ENCODE measurements around the gene DISC1. TPM values are rescaled to one million over a fixed set of nuclear protein-coding genes. Genes with fewer than 3 reads are reported as not detected.

The DISC1 gene
- total RNA-seq, 2 donors from 2014 or later = 2.9 to 5.8 TPM

DNA sequence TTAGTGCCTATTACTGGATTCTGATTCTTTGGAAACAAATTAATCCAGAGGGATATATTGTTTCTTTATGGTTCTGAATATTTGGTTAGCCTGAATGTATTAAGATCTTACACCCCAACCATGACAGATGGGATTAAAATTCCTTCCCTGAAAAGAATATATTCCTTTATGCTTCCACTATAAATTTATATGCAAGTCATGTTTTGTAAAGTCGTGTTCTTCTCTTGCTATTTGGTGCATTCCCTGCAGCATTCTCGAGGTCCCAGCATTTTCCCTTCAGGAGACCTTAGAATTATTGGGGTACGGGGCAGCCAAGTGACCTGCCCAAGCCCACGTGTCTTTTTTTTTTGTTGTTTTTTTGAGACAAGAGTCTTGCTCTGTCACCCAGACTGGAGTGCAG lies 62.4 kb downstream of the DISC1 start:
- Mint-ChIP-seq H3K4me3 (no peak overlapping the region), H3K36me3 (ENCODE audit: insufficient read depth in 2 of 2) (peaks cover 4 to 9% of the 10 kb centered on the region in 2 donors), H3K27me3 (ENCODE audit: low read depth) (no peaks in the 10 kb centered on the region), H3K27ac (no peak overlapping the region), H3K4me1 (ENCODE audit: low read depth) (peaks cover 5% of the 10 kb centered on the region), H3K9me3 (peaks cover 6% of the 10 kb centered on the region in 2 donors)
- DNase-seq = no peak
- no peak for ATAC-seq (replicated peaks in 1 of 2)

GRCh38 chr1:231690059-231690458 lies 63.5 kb downstream of the DISC1 start:
- H3K9me3 Mint-ChIP-seq = peaks cover 6% of the 10 kb centered on the region in 2 donors
- H3K27me3 Mint-ChIP-seq (ENCODE audit: low read depth) = no peaks in the 10 kb centered on the region
- H3K4me3 Mint-ChIP-seq = peak overlapping the region in 1 of 2 donors; percentile 29
- peaks cover 4 to 8% of the 10 kb centered on the region in 2 donors for H3K36me3 Mint-ChIP-seq (ENCODE audit: insufficient read depth in 2 of 2)
- DNase-seq (no peak), ATAC-seq (replicated peaks in 1 of 2) (no peak)
- H3K27ac Mint-ChIP-seq = no peak overlapping the region
- peaks cover 5% of the 10 kb centered on the region for H3K4me1 Mint-ChIP-seq (ENCODE audit: low read depth)

- Mint-ChIP-seq H3K4me1 (ENCODE audit: low read depth) (peaks cover 5% of the 10 kb centered on the region), H3K9me3 (peaks cover 4 to 6% of the 10 kb centered on the region in 2 donors), H3K4me3 (no peak overlapping the region), H3K36me3 (ENCODE audit: insufficient read depth in 2 of 2) (peaks cover 4 to 6% of the 10 kb centered on the region in 2 donors), H3K27ac (no peak overlapping the region), H3K27me3 (ENCODE audit: low read depth) (no peaks in the 10 kb centered on the region)
- ATAC-seq (replicated peaks in 1 of 2) (no peak), DNase-seq (no peak)
Observed at GRCh38 chr1:231691618-231692259, 65.1 kb downstream of the DISC1 start.

- H3K27ac Mint-ChIP-seq = no peak overlapping the region
- H3K36me3 Mint-ChIP-seq (ENCODE audit: insufficient read depth in 2 of 2) = peaks cover 0 to 1% of the 10 kb centered on the region in 2 donors
- ATAC-seq (replicated peaks in 1 of 2) (no peak), DNase-seq (no peak)
- no peak overlapping the region for H3K4me3 Mint-ChIP-seq
- no peaks in the 10 kb centered on the region for H3K9me3 Mint-ChIP-seq
- no peaks in the 10 kb centered on the region for H3K27me3 Mint-ChIP-seq (ENCODE audit: low read depth)
- peaks cover 5% of the 10 kb centered on the region for H3K4me1 Mint-ChIP-seq (ENCODE audit: low read depth)
Observed at GRCh38 chr1:231693361-231694074, 66.9 kb downstream of the DISC1 start.

- Mint-ChIP-seq H3K9me3 (no peaks in the 10 kb centered on the region), H3K36me3 (ENCODE audit: insufficient read depth in 2 of 2) (peaks cover 0 to 1% of the 10 kb centered on the region in 2 donors), H3K4me3 (no peak overlapping the region), H3K27ac (no peak overlapping the region), H3K27me3 (ENCODE audit: low read depth) (no peaks in the 10 kb centered on the region), H3K4me1 (ENCODE audit: low read depth) (peaks cover 5% of the 10 kb centered on the region)
- no peak for ATAC-seq (replicated peaks in 1 of 2)
- no peak for DNase-seq
Observed at GRCh38 chr1:231694075-231694431, 67.5 kb downstream of the DISC1 start.

DNA sequence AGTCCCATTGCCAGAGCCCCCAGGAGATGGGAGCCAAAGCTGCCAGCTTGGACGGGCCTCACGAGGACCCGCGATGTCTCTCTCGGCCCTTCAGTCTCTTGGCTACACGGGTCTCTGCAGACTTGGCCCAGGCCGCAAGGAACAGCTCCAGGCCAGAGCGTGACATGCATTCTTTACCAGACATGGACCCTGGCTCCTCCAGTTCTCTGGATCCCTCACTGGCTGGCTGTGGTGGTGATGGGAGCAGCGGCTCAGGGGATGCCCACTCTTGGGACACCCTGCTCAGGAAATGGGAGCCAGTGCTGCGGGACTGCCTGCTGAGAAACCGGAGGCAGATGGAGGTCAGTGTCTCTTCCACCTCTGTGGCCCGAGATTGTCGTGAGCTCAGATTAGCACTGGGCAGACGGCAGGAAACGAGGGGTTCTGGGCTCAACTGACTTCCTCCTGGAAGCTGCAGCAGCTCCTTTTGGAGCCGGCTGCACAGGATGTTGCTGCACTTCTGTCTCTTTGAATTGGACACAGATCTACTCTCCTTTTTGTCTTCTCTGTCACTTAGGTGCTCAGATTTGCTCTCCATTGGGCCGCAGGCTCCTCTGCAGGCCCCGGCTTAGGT lies 68.0 kb downstream of the DISC1 start:
- peaks cover 9% of the 10 kb centered on the region for H3K4me1 Mint-ChIP-seq (ENCODE audit: low read depth)
- ATAC-seq (replicated peaks in 1 of 2) (no peak), DNase-seq (no peak)
- no peak overlapping the region for H3K27ac Mint-ChIP-seq
- H3K27me3 Mint-ChIP-seq (ENCODE audit: low read depth) = no peaks in the 10 kb centered on the region
- H3K4me3 Mint-ChIP-seq = no peak overlapping the region
- no peaks in the 10 kb centered on the region for H3K9me3 Mint-ChIP-seq
- peaks cover 0 to 1% of the 10 kb centered on the region in 2 donors for H3K36me3 Mint-ChIP-seq (ENCODE audit: insufficient read depth in 2 of 2)

- DNase-seq (no peak), ATAC-seq (replicated peaks in 1 of 2) (no peak)
- no peak overlapping the region for H3K4me3 Mint-ChIP-seq
- no peak overlapping the region for H3K27ac Mint-ChIP-seq
- H3K9me3 Mint-ChIP-seq = no peaks in the 10 kb centered on the region
- H3K4me1 Mint-ChIP-seq (ENCODE audit: low read depth) = peaks cover 13% of the 10 kb centered on the region
- H3K36me3 Mint-ChIP-seq (ENCODE audit: insufficient read depth in 2 of 2) = peaks cover 3 to 5% of the 10 kb centered on the region in 2 donors
- H3K27me3 Mint-ChIP-seq (ENCODE audit: low read depth) = no peaks in the 10 kb centered on the region
Observed at GRCh38 chr1:231695439-231696255, 69.1 kb downstream of the DISC1 start.

- Mint-ChIP-seq H3K4me3 (no peak overlapping the region), H3K27ac (no peak overlapping the region), H3K9me3 (peaks cover 0 to 1% of the 10 kb centered on the region in 2 donors), H3K36me3 (ENCODE audit: insufficient read depth in 2 of 2) (peaks cover 4 to 9% of the 10 kb centered on the region in 2 donors), H3K27me3 (ENCODE audit: low read depth) (no peaks in the 10 kb centered on the region), H3K4me1 (ENCODE audit: low read depth) (peaks cover 18% of the 10 kb centered on the region)
- ATAC-seq (replicated peaks in 1 of 2) = no peak
- no peak for DNase-seq
Observed at GRCh38 chr1:231699784-231700183, 73.2 kb downstream of the DISC1 start.

- Mint-ChIP-seq H3K27ac (no peak overlapping the region), H3K36me3 (ENCODE audit: insufficient read depth in 2 of 2) (peaks cover 4 to 10% of the 10 kb centered on the region in 2 donors), H3K9me3 (peaks cover 0 to 1% of the 10 kb centered on the region in 2 donors), H3K27me3 (ENCODE audit: low read depth) (no peaks in the 10 kb centered on the region), H3K4me3 (no peak overlapping the region), H3K4me1 (ENCODE audit: low read depth) (peaks cover 18% of the 10 kb centered on the region)
- DNase-seq (no peak), ATAC-seq (replicated peaks in 1 of 2) (no peak)
Observed at GRCh38 chr1:231701306-231701705, 74.7 kb downstream of the DISC1 start.

DNA sequence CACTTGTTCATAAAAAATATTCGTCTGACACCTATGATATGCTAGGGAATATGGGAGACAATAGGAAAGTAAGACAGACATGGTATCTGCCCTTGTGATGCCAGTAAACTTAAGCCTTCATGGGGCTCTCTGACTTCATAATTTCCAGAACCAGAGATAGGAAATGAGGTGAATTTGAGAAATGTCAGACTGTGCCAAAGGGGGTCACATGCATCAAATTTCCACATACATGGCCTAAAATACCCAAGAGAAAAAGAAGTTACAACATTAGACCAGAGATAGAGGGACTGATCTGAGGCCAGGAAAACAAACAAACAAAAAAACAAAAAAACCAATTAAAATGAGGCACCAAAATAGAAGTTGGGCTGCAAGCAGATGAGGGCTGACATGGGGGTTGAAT lies 75.7 kb downstream of the DISC1 start:
- DNase-seq (no peak), ATAC-seq (replicated peaks in 1 of 2) (no peak)
- Mint-ChIP-seq H3K27ac (no peak overlapping the region), H3K4me3 (no peak overlapping the region), H3K4me1 (ENCODE audit: low read depth) (peaks cover 18% of the 10 kb centered on the region), H3K9me3 (peaks cover 0 to 1% of the 10 kb centered on the region in 2 donors), H3K36me3 (ENCODE audit: insufficient read depth in 2 of 2) (peaks cover 2 to 10% of the 10 kb centered on the region in 2 donors), H3K27me3 (ENCODE audit: low read depth) (no peaks in the 10 kb centered on the region)

DNA sequence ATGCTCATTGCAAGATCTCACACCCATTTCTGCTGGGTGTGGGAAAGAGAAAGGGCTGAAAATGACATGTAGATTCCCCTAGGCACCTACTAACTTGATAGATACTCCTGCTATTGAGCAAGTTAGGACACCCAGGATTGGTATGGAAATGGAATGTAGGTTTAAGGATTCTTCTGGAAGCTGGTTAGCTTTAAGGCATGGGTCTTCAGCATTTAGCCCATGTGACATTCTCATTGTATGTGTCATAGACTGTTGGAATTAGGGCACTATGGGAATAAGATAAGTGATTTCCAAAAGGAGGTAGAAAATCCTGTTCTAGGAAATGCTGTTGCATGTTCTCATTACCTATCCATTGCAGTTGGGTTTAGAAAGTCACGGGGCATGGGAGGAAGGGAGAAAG lies 76.2 kb downstream of the DISC1 start:
- ATAC-seq (replicated peaks in 1 of 2) = no peak
- Mint-ChIP-seq H3K9me3 (peaks cover 0 to 1% of the 10 kb centered on the region in 2 donors), H3K4me3 (no peak overlapping the region)

DNA sequence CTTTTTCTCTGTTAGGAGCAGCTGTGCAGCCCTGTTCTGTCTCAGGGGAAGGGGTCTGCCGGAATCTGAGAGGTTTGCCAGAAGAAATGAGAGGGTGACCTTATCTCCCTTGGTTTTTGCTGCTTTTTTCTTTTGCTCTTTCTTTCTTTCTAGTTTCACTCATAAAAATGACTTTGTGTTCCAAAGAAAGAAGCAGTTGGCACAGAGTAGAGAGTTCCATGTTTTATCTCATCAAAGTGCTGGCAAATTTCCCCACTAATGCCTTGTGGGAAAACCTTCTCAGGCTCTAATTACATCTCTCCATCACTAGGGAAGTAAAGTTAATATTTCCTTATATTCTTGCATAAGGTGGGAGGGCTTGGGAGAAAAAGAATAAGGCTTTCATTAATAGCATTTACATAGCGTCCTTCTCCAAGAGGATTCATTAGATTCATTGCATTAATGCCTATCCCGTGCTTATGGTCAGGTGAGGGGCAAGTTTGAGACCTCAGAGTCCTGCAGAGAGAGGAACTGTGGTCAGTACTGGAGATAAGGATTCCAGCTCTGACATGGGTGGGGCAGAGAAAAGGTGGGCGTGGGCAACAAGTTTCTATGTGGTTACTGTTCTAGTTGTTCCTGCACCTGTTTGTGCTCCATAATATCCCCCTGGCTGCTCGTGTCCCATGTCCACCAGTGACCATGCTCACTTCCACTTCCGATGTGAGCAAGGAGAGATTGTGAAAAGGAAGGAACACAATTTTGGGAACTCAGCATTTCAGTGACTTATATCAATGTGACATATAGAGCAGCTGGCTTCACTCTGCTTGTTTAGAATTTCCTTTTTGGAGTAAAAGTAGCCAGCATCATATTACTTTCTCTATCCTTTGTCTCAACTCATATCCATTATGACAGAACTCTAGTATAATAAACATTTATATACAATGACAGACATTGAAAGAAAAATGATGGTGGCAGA lies 79.5 kb downstream of the DISC1 start:
- H3K4me3 Mint-ChIP-seq = no peak overlapping the region
- peaks cover 0 to 3% of the 10 kb centered on the region in 2 donors for H3K36me3 Mint-ChIP-seq (ENCODE audit: insufficient read depth in 2 of 2)
- DNase-seq (no peak), ATAC-seq (replicated peaks in 1 of 2) (no peak)
- no peak overlapping the region for H3K27ac Mint-ChIP-seq
- no peaks in the 10 kb centered on the region for H3K9me3 Mint-ChIP-seq
- H3K27me3 Mint-ChIP-seq (ENCODE audit: low read depth) = no peaks in the 10 kb centered on the region
- H3K4me1 Mint-ChIP-seq (ENCODE audit: low read depth) = peaks cover under 1% of the 10 kb centered on the region

More for the DNA sequence above, 76.2 kb downstream of the DISC1 start:
- H3K27ac Mint-ChIP-seq = no peak overlapping the region
- no peaks in the 10 kb centered on the region for H3K27me3 Mint-ChIP-seq (ENCODE audit: low read depth)
- no peak for DNase-seq
- peaks cover 18% of the 10 kb centered on the region for H3K4me1 Mint-ChIP-seq (ENCODE audit: low read depth)
- peaks cover 2 to 10% of the 10 kb centered on the region in 2 donors for H3K36me3 Mint-ChIP-seq (ENCODE audit: insufficient read depth in 2 of 2)
